ENCODE data around the gene NPC2.

DNA sequence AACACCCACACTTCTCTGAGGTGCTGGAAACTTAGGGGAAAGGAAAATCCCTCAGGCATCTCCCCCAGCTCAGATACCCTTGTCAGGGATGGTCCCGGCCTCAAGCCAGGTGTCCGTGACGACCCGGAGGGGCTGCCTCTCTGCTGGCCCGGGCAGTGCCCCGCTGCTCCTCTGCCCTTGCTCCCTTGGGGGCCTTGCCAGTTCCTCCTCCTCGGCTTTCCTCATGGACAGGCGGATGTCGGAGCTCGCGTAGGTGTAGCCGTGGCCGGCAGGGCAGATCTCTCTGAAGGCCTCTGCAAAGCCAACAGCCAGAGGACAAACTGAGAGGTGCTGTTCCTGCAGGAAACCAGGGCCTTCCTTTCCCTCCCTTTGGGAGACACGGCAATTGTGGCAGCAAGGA lies 35.3 kb upstream of the NPC2 start:
- TF ChIP-seq EZH2 (IDR thresholded peaks at IDR 0.05; ENCODE audit: low read length, unreplicated experiment), result no peak
- no peak for TF ChIP-seq CTCF (conservative IDR thresholded peaks at IDR 0.05; ENCODE audit: low read depth, low read length)
- no peak for TF ChIP-seq EZH2phosphoT487 (IDR thresholded peaks at IDR 0.05; ENCODE audit: borderline replicate concordance, low read length)
